ENCODE data around the gene GBE1. TPM values are rescaled to one million over a fixed set of nuclear protein-coding genes. Genes with fewer than 3 reads are reported as not detected.

GBE1 gene
- polyA plus RNA-seq, 3 donors = 7.7 to 21.7 (median 19.1) TPM

- no peaks in the 10 kb centered on the region for H3K4me1 Mint-ChIP-seq
- peaks cover 10 to 15% of the 10 kb centered on the region in 2 donors for H3K36me3 Mint-ChIP-seq
- no peaks in the 10 kb centered on the region for H3K27me3 ChIP-seq (ENCODE audit: control insufficient read depth in 2 of 2, insufficient read depth in 2 of 2, low read length in 2 of 2)
- no peaks in the 10 kb centered on the region for H3K79me2 ChIP-seq (ENCODE audit: insufficient read depth, low read length)
- H3K27me3 Mint-ChIP-seq (ENCODE audit: low read depth in 3 of 3) = no peaks in the 10 kb centered on the region
- H3K9me3 Mint-ChIP-seq = peaks cover 0 to 2% (median 0%) of the 10 kb centered on the region in 7 donors
- no peak for TF ChIP-seq CTCF (IDR thresholded peaks at IDR 0.05)
- no CpG with 5 or more reads among the region's 1 CpG for WGBS (ENCODE audit: insufficient coverage)
- H3K4me3 Mint-ChIP-seq = no peak overlapping the region
- no peak overlapping the region for H3K27ac ChIP-seq (ENCODE audit: low read depth in 1 of 2, low read length in 2 of 2)
- no peaks in the 10 kb centered on the region for H4K20me1 ChIP-seq (ENCODE audit: insufficient read depth, low read length)
- H2AFZ ChIP-seq (ENCODE audit: insufficient read depth, low read depth, low read length, poor library complexity, severe bottlenecking) = no peak overlapping the region
- no peak overlapping the region for H3K9ac ChIP-seq (ENCODE audit: insufficient read depth, low read length, poor library complexity, severe bottlenecking)
- no peaks in the 10 kb centered on the region for H3K9me3 ChIP-seq (replicated peaks in 1 of 2; ENCODE audit: control insufficient read depth in 1 of 2, insufficient read depth in 1 of 2, low read length in 2 of 2)
- H3K4me2 ChIP-seq (replicated peaks; ENCODE audit: extremely low read depth, low read length, poor library complexity, severe bottlenecking) = no peak overlapping the region
- intact Hi-C loops (cut with micrococcal nuclease) = no loop called here
- no peak overlapping the region for H3K27ac Mint-ChIP-seq
- no peak overlapping the region for H3K4me3 ChIP-seq (replicated peaks in 1 of 3; ENCODE audit: low read depth in 2 of 3, low read length in 3 of 3)
- H3K36me3 ChIP-seq (replicated peaks in 1 of 2; ENCODE audit: control insufficient read depth in 1 of 2, insufficient read depth in 2 of 2, low read length in 2 of 2) = peaks cover 0 to 4% of the 10 kb centered on the region in 2 donors
- H3K4me1 ChIP-seq (ENCODE audit: control insufficient read depth in 1 of 2, insufficient read depth in 2 of 2, low read length in 2 of 2) = no peaks in the 10 kb centered on the region
- no peak for DNase-seq
Observed at GRCh38 chr3:81572201-81572756, 189.2 kb downstream of the GBE1 start.

- WGBS (ENCODE audit: insufficient coverage) = 100% methylated on average over 2 of the region's 5 CpGs
- no peak for TF ChIP-seq CTCF (IDR thresholded peaks at IDR 0.05)
- no peak overlapping the region for H3K4me2 ChIP-seq (replicated peaks; ENCODE audit: extremely low read depth, low read length, poor library complexity, severe bottlenecking)
- Mint-ChIP-seq H3K27ac (no peak overlapping the region), H3K4me1 (no peaks in the 10 kb centered on the region), H3K4me3 (no peak overlapping the region), H3K27me3 (ENCODE audit: low read depth in 3 of 3) (no peaks in the 10 kb centered on the region), H3K36me3 (peaks cover 7 to 9% of the 10 kb centered on the region in 2 donors), H3K9me3 (peaks cover 0 to 2% (median 0%) of the 10 kb centered on the region in 7 donors)
- H3K79me2 ChIP-seq (ENCODE audit: insufficient read depth, low read length) = no peaks in the 10 kb centered on the region
- H3K36me3 ChIP-seq (replicated peaks in 1 of 2; ENCODE audit: control insufficient read depth in 1 of 2, insufficient read depth in 2 of 2, low read length in 2 of 2) = no peaks in the 10 kb centered on the region
- no peak overlapping the region for H3K9ac ChIP-seq (ENCODE audit: insufficient read depth, low read length, poor library complexity, severe bottlenecking)
- H2AFZ ChIP-seq (ENCODE audit: insufficient read depth, low read depth, low read length, poor library complexity, severe bottlenecking) = no peak overlapping the region
- no peaks in the 10 kb centered on the region for H3K4me1 ChIP-seq (ENCODE audit: control insufficient read depth in 1 of 2, insufficient read depth in 2 of 2, low read length in 2 of 2)
- H4K20me1 ChIP-seq (ENCODE audit: insufficient read depth, low read length) = no peaks in the 10 kb centered on the region
- H3K4me3 ChIP-seq (replicated peaks in 1 of 3; ENCODE audit: low read depth in 2 of 3, low read length in 3 of 3) = no peak overlapping the region
- no peak for DNase-seq
- H3K27me3 ChIP-seq (ENCODE audit: control insufficient read depth in 2 of 2, insufficient read depth in 2 of 2, low read length in 2 of 2) = no peaks in the 10 kb centered on the region
- no peak overlapping the region for H3K27ac ChIP-seq (ENCODE audit: low read depth in 1 of 2, low read length in 2 of 2)
- no peaks in the 10 kb centered on the region for H3K9me3 ChIP-seq (replicated peaks in 1 of 2; ENCODE audit: control insufficient read depth in 1 of 2, insufficient read depth in 1 of 2, low read length in 2 of 2)
- intact Hi-C loops (cut with micrococcal nuclease) = no loop called here
Observed at GRCh38 chr3:81568378-81568777, 193.1 kb downstream of the GBE1 start.

All from CD14-positive monocyte (primary cell).